Gastrocnemius medialis (tissue), 4 donors: ENCODE measurements around the gene HBS1L. TPM values are rescaled to one million over a fixed set of nuclear protein-coding genes. Genes with fewer than 3 reads are reported as not detected.

Experiments
- ATAC-seq, 2 donors: fragments of 150-250 bp; one replicate each; pipeline ENCODE4 v1.9.1; 2016
- DNase-seq, 2 donors: peaks; one replicate each; pipeline ENCODE4 v3.0.0-alpha.2; 2019
- H3K27ac ChIP-seq, 4 donors: fragments of 200-600 bp; sonication (generic); 1 replicate in 1 of 4; 2 replicates in 3 of 4; pipeline ENCODE4 v1.5.1; 2016 to 2018; ENCODE audit warnings: mild to moderate bottlenecking in 2 of 4, moderate library complexity in 1 of 4
- H3K27me3 ChIP-seq, 3 donors: fragments of 200-600 bp; sonication (generic) in 2 of 3; 1 replicate in 1 of 3; 2 replicates in 2 of 3; pipeline versions ENCODE4 v1.5.1 to v1.6.0; 2016 to 2019; ENCODE audit warnings: mild to moderate bottlenecking in 1 of 3, moderate library complexity in 1 of 3
- H3K36me3 ChIP-seq, 2 donors: fragments of 200-600 bp; sonication (generic) in 1 of 2; one replicate each; pipeline ENCODE4 v1.5.1; 2017 to 2018
- H3K4me1 ChIP-seq, 2 donors: fragments of 200-600 bp; sonication (generic) in 1 of 2; one replicate each; pipeline ENCODE4 v1.5.1; 2016 to 2017; ENCODE audit warnings: mild to moderate bottlenecking in 2 of 2
- H3K4me3 ChIP-seq, 4 donors: fragments of 200-600 bp; sonication (generic) in 3 of 4; 1 replicate in 1 of 4; 2 replicates in 3 of 4; pipeline ENCODE4 v1.5.1; 2016 to 2019; ENCODE audit warnings: mild to moderate bottlenecking in 2 of 4
- H3K9me3 ChIP-seq, 3 donors: fragments of 200-600 bp; sonication (generic) in 2 of 3; 1 replicate in 1 of 3; 2 replicates in 2 of 3; pipeline ENCODE4 v1.5.1; 2016 to 2019
- POLR2A ChIP-seq, 2 donors: fragments of 450-650 bp; IDR thresholded peaks; one replicate each; pipeline ENCODE4 v1.6.1; 2017; ENCODE audit warnings: antibody characterized with exemption in 2 of 2, mild to moderate bottlenecking in 2 of 2, moderate library complexity in 2 of 2
- in situ Hi-C, 4 donors: fragments of 200-750 bp; cut with MboI; loops; one replicate each; pipeline versions ENCODE4 v1.15.0 to v1.8.0; 2017; ENCODE audit warnings: low sequenced_read_pairs in 4 of 4
- intact Hi-C: fragments of 100-400 bp; cut with DNase I; formaldehyde crosslinking; loops from one replicate; pipeline ENCODE4 v1.15.1; 2023; ENCODE audit warnings: low total_unique reads
- total RNA-seq, 4 donors: library from RNA; depleted of rRNA; stranded (reverse); fragments of >200 nt; gene quantifications; one replicate each; pipeline versions ENCODE4 v1.1.0 to v1.2.3, GENCODE V29; 2016
- TF ChIP-seq, protein P1 (sequence below), 5 experiments: fragments of 450-650 bp in 3 of 5; fragments of 200-600 bp in 2 of 5; sonication (generic) in 2 of 5; IDR thresholded peaks in 4 of 5; conservative IDR thresholded peaks in 1 of 5; 1 replicate in 4 of 5; 2 replicates in 1 of 5; pipeline ENCODE4 v1.5.1; 2016 to 2019; ENCODE audit warnings: antibody characterized with exemption in 5 of 5, mild to moderate bottlenecking in 3 of 5, moderate library complexity in 3 of 5

Gene HBS1L
- total RNA-seq, 4 donors from 2014 or later = 97.9 to 139 (median 120) TPM

DNA sequence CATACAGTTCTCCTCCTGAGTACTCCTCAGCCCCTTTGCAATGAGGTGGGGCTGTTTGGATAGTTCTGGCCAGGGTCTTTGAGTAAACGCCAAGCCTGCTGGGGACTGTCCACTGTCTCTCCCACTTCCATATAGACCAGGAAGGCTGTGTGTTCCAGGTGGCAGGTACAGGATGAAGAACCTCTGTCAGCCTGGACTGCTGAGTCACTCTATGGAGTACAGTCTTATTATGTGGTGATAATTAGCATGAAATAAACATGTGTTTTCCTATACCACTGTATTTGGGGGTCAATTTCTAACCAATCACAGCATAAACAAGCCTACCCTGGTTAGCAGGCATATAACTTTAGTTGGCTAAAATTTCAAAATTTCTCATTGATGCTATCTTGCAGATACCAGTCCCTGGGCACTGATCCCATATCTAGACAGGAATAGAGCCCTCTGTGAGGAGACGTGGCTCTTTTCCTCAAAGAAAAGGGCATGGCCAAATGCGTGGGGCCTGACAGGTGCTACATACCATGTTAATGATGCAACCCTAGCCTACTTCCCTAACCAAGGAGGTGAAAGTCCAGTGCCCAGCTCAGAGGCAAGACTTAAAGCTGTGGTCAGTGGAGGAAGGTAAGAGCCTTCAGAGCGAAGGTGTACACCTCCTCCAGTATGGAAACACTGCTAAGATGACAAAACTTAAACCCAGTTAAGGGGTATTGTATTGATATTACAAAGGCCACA is 100.2 kb downstream of the HBS1L start:
- ATAC-seq (no peak), DNase-seq (no peak)
- TF ChIP-seq, protein P1, sequence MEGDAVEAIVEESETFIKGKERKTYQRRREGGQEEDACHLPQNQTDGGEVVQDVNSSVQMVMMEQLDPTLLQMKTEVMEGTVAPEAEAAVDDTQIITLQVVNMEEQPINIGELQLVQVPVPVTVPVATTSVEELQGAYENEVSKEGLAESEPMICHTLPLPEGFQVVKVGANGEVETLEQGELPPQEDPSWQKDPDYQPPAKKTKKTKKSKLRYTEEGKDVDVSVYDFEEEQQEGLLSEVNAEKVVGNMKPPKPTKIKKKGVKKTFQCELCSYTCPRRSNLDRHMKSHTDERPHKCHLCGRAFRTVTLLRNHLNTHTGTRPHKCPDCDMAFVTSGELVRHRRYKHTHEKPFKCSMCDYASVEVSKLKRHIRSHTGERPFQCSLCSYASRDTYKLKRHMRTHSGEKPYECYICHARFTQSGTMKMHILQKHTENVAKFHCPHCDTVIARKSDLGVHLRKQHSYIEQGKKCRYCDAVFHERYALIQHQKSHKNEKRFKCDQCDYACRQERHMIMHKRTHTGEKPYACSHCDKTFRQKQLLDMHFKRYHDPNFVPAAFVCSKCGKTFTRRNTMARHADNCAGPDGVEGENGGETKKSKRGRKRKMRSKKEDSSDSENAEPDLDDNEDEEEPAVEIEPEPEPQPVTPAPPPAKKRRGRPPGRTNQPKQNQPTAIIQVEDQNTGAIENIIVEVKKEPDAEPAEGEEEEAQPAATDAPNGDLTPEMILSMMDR (IDR thresholded peaks at IDR 0.05 in 4 of 5, conservative IDR thresholded peaks at IDR 0.05 in 1 of 5) = no peak
- no peak for TF ChIP-seq POLR2A (IDR thresholded peaks at IDR 0.05)
- Histone ChIP-seq H3K27ac (no peak overlapping the region), H3K27me3 (no peaks in the 10 kb centered on the region), H3K36me3 (peaks cover 0 to 7% of the 10 kb centered on the region in 2 donors), H3K4me3 (no peak overlapping the region), H3K9me3 (no peaks in the 10 kb centered on the region), H3K4me1 (no peaks in the 10 kb centered on the region)
- in situ Hi-C loops = no loop called here
- intact Hi-C loops = no loop called here

DNA sequence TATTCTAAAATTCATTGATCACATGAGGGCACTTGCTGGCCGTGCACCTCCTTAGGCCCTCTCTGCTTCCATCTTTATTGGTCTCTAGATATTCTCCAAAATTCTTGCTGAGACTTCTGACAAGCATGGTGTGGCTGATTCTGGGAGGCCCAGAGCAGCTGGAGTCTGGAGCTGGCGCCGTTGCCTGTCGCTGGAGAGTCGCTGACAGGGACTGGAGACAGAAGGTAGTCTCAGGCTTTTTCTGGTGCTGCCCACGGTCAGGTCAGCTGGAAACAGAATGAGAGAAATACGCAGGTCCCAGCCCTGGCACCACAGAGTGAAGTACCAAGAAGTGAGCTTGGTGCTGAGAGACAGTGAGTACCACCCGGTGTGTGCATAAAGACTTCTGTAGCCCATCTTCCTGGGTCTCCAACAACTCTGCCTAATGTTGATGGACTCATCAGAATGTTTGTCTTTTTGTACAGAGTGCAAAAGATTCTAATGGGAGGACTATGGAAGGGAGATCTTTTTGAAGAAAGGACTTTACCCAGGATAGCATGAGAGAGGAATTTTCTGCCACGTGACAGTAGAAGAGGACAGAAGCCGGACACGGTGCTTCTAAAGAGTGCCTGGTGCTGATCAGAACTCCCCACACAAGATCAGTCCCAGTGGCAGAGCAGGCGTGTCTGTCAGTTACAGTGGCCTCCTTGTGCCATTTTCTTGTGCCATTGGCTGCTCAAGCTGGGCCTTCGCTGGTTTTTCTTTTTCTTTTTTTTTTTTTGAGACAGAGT is 102.9 kb downstream of the HBS1L start:
- TF ChIP-seq POLR2A (IDR thresholded peaks at IDR 0.05) = no peak
- TF ChIP-seq, protein P1 (IDR thresholded peaks at IDR 0.05 in 4 of 5, conservative IDR thresholded peaks at IDR 0.05 in 1 of 5) = no peak
- in situ Hi-C loops (no loop called here), intact Hi-C loops (no loop called here)
- ATAC-seq (peak in 1 of 2 donors; percentile 26), DNase-seq (no peak)
- Histone ChIP-seq H3K27ac (no peak overlapping the region), H3K9me3 (peaks cover 0 to under 1% (median 0%) of the 10 kb centered on the region in 3 donors), H3K27me3 (no peaks in the 10 kb centered on the region), H3K36me3 (no peaks in the 10 kb centered on the region), H3K4me3 (no peak overlapping the region), H3K4me1 (no peaks in the 10 kb centered on the region)

DNA sequence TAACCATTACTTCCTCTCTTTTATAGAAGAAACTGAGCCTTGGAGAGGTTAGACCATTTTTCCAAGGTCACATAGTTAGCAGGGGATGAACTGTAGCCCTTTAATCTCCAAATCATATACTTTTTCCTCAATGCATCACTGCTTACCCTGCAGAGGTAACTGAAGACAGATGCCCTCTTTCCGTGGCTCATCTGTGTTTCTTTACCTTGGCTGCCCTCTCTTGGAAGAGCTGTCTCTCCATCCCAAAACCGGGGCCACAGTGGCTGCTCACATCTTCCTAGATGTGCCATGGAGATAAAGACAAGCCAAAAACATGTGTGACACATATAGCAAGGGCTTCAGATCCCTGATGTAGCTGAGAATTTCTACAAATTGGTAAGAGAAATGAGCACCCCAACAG is 104.1 kb downstream of the HBS1L start:
- no peaks in the 10 kb centered on the region for H3K27me3 ChIP-seq
- peaks cover 0 to 4% (median 0%) of the 10 kb centered on the region in 3 donors for H3K9me3 ChIP-seq
- intact Hi-C loops (no loop called here), in situ Hi-C loops (no loop called here)
- ATAC-seq (no peak), DNase-seq (no peak)
- no peak overlapping the region for H3K4me3 ChIP-seq
- H3K27ac ChIP-seq = no peak overlapping the region
- TF ChIP-seq POLR2A (IDR thresholded peaks at IDR 0.05) = no peak
- TF ChIP-seq, protein P1 (IDR thresholded peaks at IDR 0.05 in 4 of 5, conservative IDR thresholded peaks at IDR 0.05 in 1 of 5) = no peak
- H3K36me3 ChIP-seq = no peaks in the 10 kb centered on the region
- no peaks in the 10 kb centered on the region for H3K4me1 ChIP-seq

DNA sequence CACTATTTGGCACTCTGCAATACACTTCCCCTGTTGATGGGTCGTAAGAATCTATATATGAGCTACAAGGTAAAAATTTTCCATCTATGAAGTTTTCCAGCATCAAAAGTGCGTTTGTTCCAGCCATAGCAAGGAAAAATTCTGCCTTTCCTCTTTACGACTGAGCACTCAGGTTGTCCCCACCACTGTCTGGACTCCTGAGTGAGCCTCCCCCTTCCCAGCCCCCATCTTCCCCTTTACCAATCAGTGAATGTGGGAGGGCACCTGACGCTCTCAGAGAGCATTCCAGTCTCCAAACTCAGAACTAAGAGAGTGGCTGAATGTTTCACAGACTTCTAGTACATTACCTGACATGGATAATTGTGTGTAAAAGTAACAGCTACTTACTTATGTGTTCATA is 104.7 kb downstream of the HBS1L start, which contains the start of gene ALDH8A1:
Gene ALDH8A1 (minus strand): TSS at position 175 of the 400 bp plus-strand sequence. CDS start 48 bp downstream, at position 127.
- no peaks in the 10 kb centered on the region for H3K4me1 ChIP-seq
- H3K4me3 ChIP-seq = no peak within 1 kb of the TSS
- ATAC-seq (no peak), DNase-seq (no peak)
- H3K9me3 ChIP-seq = peaks cover 0 to 4% (median 0%) of the 10 kb centered on the region in 3 donors
- H3K27ac ChIP-seq = no peak within 1 kb of the TSS
- no peaks in the 10 kb centered on the region for H3K36me3 ChIP-seq
- in situ Hi-C loops = loop anchor here in 1 of 4 donors (10.0 kb wide), 1 partner anchor 795 kb away; no protein-coding TSS in a partner anchor
- no peaks in the 10 kb centered on the region for H3K27me3 ChIP-seq
- intact Hi-C loops = no loop called here
- TF ChIP-seq, protein P1 (IDR thresholded peaks at IDR 0.05 in 4 of 5, conservative IDR thresholded peaks at IDR 0.05 in 1 of 5) = no peak
- TF ChIP-seq POLR2A (IDR thresholded peaks at IDR 0.05) = no peak
